OCI-LY3 (cell line): ENCODE results near the gene PEX11G.

Experiments
- H2AFZ ChIP-seq: fragments of 200-600, 300-600 bp; shearing (Covaris generic); 2 replicates; pipeline ENCODE4 v1.6.0; 2014; ENCODE audit warnings: antibody characterized with exemption, low read depth, low read length
- H3K27ac ChIP-seq: fragments of 200-600, 300-600 bp; sonication (generic); 2 replicates; pipeline ENCODE4 v1.5.1; 2014; ENCODE audit warnings: mild to moderate bottlenecking, low read length, moderate library complexity, mixed read lengths
- H3K27me3 ChIP-seq: fragments of 200-600, 300-600 bp; sonication (generic); 2 replicates; pipeline ENCODE4 v1.6.1; 2014; ENCODE audit warnings: low read depth, low read length, mixed read lengths
- H3K36me3 ChIP-seq: fragments of 200-600, 300-600 bp; sonication (generic); replicated peaks from 2 replicates; pipeline ENCODE3; 2014; ENCODE audit warnings: low read depth, low read length, mixed read lengths
- H3K4me1 ChIP-seq: fragments of 300-600, 200-600 bp; sonication (generic); 2 replicates; pipeline ENCODE4 v1.6.1; 2014; ENCODE audit warnings: low read length, mixed read lengths
- H3K4me2 ChIP-seq: fragments of 200-600, 300-600 bp; sonication (generic); 2 replicates; pipeline ENCODE4 v1.6.1; 2014; ENCODE audit warnings: low read length, mixed read lengths
- H3K4me3 ChIP-seq: fragments of 300-600, 200-600 bp; sonication (generic); 2 replicates; pipeline ENCODE4 v1.5.1; 2014; ENCODE audit warnings: antibody characterized with exemption, mild to moderate bottlenecking, low read length, moderate library complexity
- H3K79me2 ChIP-seq: fragments of 300-600, 200-600 bp; shearing (Covaris generic); 2 replicates; pipeline ENCODE4 v1.6.1; 2014; ENCODE audit warnings: mild to moderate bottlenecking, low read length, mixed read lengths
- H3K9ac ChIP-seq: fragments of 300-600, 200-600 bp; shearing (Covaris generic); 2 replicates; pipeline ENCODE4 v1.6.0; 2014; ENCODE audit warnings: mild to moderate bottlenecking, low read length, moderate library complexity
- H3K9me3 ChIP-seq: fragments of 200-600, 300-600 bp; shearing (Covaris generic); 2 replicates; pipeline ENCODE4 v1.6.1; 2014; ENCODE audit warnings: low read length, mixed read lengths; ENCODE audit not compliant: insufficient read depth
- H4K20me1 ChIP-seq: fragments of 200-600, 300-600 bp; sonication (generic); 2 replicates; pipeline ENCODE4 v1.6.1; 2016; ENCODE audit warnings: low read length, mixed read lengths; ENCODE audit not compliant: insufficient read depth
- CTCF ChIP-seq: fragments of 200-600, 300-600 bp; sonication (generic); IDR thresholded peaks from 2 replicates; pipeline ENCODE4 v1.5.1; 2014; ENCODE audit warnings: antibody characterized with exemption, low read length, low read depth
- EZH2phosphoT487 ChIP-seq: fragments of 200-600 bp; shearing (Covaris generic); IDR thresholded peaks from 2 replicates; pipeline ENCODE4 v1.6.1; 2018; ENCODE audit warnings: antibody characterized with exemption, mixed run types, low read depth

PEX11G gene

GRCh38 chr19:7480970-7481255, 7.9 kb downstream of the PEX11G start:
- Histone ChIP-seq H3K4me3 (no peak overlapping the region), H3K9me3 (no peaks in the 10 kb centered on the region), H3K4me1 (no peaks in the 10 kb centered on the region), H3K79me2 (no peaks in the 10 kb centered on the region), H2AFZ (no peak overlapping the region), H3K27ac (no peak overlapping the region), H3K4me2 (no peak overlapping the region), H3K36me3 (no peaks in the 10 kb centered on the region), H3K27me3 (no peaks in the 10 kb centered on the region), H3K9ac (no peak overlapping the region), H4K20me1 (no peaks in the 10 kb centered on the region)
- TF ChIP-seq EZH2phosphoT487 (no peak), CTCF (no peak)

- no peak overlapping the region for H3K9ac ChIP-seq
- no peaks in the 10 kb centered on the region for H3K79me2 ChIP-seq
- no peak for TF ChIP-seq CTCF
- no peak for TF ChIP-seq EZH2phosphoT487
- H3K9me3 ChIP-seq = no peaks in the 10 kb centered on the region
- H3K4me3 ChIP-seq = no peak overlapping the region
- H3K36me3 ChIP-seq = no peaks in the 10 kb centered on the region
- no peaks in the 10 kb centered on the region for H3K4me1 ChIP-seq
- no peak overlapping the region for H3K27ac ChIP-seq
- no peaks in the 10 kb centered on the region for H4K20me1 ChIP-seq
- H3K27me3 ChIP-seq = no peaks in the 10 kb centered on the region
- no peak overlapping the region for H2AFZ ChIP-seq
- H3K4me2 ChIP-seq = no peak overlapping the region
Observed at GRCh38 chr19:7480222-7480969, 8.4 kb downstream of the PEX11G start.

GRCh38 chr19:7478843-7479227, 10.0 kb downstream of the PEX11G start:
- H3K27me3 ChIP-seq = no peaks in the 10 kb centered on the region
- H3K4me2 ChIP-seq = no peak overlapping the region
- H3K4me1 ChIP-seq = no peaks in the 10 kb centered on the region
- no peaks in the 10 kb centered on the region for H3K79me2 ChIP-seq
- no peak for TF ChIP-seq EZH2phosphoT487
- TF ChIP-seq CTCF = no peak
- no peak overlapping the region for H2AFZ ChIP-seq
- H4K20me1 ChIP-seq = no peaks in the 10 kb centered on the region
- no peaks in the 10 kb centered on the region for H3K36me3 ChIP-seq
- no peak overlapping the region for H3K27ac ChIP-seq
- H3K9me3 ChIP-seq = no peaks in the 10 kb centered on the region
- no peak overlapping the region for H3K9ac ChIP-seq
- no peak overlapping the region for H3K4me3 ChIP-seq

- Histone ChIP-seq H3K36me3 (no peaks in the 10 kb centered on the region), H3K4me2 (no peak overlapping the region), H3K27ac (no peak overlapping the region), H3K27me3 (no peaks in the 10 kb centered on the region), H3K9me3 (no peaks in the 10 kb centered on the region), H3K4me1 (peaks cover under 1% of the 10 kb centered on the region; the same call in 1 of the 2 replicates), H3K4me3 (no peak overlapping the region), H3K79me2 (no peaks in the 10 kb centered on the region), H3K9ac (no peak overlapping the region), H4K20me1 (no peaks in the 10 kb centered on the region), H2AFZ (no peak overlapping the region)
- no peak for TF ChIP-seq CTCF
- no peak for TF ChIP-seq EZH2phosphoT487
Observed at GRCh38 chr19:7478173-7478842, 10.5 kb downstream of the PEX11G start.
